HG03139 (cell line): ENCODE results near the gene HS3ST3A1.

ENCODE experiments used
- ATAC-seq: cut with Tn5 transposase; IDR thresholded peaks from one replicate; pipeline ENCODE4 v1.9.1; 2021; ENCODE audit not compliant: unreplicated experiment

The HS3ST3A1 gene

DNA sequence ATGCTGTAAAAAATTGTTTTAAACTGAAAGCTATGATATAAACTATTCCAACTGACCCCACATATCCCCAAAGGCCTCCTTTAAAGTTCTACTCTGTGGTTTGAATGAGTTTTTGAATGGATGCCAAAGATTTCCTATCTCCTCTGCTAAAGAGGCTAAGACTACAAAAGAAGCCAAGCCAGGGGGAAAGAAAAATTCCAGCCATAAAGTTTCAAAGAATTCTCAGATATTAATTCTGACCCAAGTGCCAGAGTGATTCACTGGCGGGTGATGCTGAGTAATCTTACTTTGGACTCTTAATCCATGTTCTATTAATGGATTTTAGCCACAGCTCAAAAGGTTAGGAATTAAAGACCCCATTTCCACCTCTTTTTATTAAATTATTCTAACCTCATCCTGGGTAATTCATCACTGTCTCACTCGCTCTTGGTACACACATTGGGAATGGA is 60.7 kb downstream of the HS3ST3A1 start:
- no peak for ATAC-seq

GRCh38 chr17:13540546-13540945 is 61.2 kb downstream of the HS3ST3A1 start:
- no peak for ATAC-seq

GRCh38 chr17:13539421-13539820 is 62.3 kb downstream of the HS3ST3A1 start:
- no peak for ATAC-seq

- no peak for ATAC-seq
Observed at GRCh38 chr17:13538841-13539411, 62.8 kb downstream of the HS3ST3A1 start.

DNA sequence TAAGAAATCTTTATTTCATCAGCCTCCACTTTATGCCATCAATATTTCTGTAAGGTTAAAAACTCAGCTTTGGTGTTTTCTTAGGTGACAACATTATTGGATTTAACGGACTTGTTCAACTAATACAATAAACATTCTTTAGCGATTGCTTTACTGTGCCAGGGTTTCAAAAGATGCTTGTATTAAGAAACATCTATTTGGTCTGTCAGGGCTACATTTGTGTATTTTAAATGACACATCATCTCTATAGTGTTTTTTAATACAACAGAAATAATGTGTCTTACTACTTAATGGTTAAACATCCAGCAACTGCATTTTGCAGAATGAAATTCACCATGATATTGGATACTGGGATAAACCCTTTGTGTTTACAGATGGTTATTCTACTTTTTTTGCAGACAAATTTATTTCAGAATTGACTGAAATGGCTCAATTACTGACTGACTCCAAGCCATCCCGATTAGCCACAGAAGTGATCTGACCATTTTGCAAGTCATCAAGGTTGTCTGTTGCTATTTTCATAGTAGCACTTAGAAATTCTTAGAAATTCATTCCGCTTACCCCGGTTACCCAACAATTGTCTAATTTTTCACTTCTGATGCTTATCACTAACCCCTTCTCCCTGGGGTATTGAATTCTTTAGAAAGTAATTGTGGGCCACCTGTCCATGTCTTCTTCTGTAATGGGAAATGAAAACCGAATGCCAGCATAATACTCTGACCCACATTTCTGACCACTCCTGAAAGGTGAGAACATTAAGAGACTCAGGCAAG is 63.7 kb downstream of the HS3ST3A1 start:
- ATAC-seq = no peak

DNA sequence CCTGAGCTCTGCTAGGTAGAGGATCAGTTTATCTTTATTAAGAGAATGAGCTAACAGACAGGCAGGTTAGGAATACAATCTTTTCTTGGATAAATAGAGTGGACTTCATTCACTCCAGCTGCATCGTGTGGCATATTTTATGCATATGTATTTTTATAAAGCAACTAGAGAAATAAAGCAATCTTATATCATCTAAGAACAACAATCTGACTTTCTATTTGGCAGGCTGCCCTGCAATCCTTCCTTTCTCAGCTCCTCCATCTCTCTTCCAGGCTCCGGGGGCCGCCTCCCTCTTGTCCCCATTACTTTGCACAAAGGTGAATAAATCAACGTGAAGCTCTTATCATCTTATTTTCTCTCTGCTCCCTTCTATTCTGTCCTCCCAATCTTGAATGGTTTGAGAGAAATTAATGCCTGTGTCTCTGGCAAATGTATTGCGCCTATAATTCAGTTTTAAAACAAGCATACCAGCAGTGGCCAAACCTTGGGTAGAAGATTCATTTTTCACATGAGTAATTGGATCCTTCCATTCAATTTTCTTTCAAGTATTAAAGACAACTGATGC is 64.5 kb downstream of the HS3ST3A1 start:
- no peak for ATAC-seq

DNA sequence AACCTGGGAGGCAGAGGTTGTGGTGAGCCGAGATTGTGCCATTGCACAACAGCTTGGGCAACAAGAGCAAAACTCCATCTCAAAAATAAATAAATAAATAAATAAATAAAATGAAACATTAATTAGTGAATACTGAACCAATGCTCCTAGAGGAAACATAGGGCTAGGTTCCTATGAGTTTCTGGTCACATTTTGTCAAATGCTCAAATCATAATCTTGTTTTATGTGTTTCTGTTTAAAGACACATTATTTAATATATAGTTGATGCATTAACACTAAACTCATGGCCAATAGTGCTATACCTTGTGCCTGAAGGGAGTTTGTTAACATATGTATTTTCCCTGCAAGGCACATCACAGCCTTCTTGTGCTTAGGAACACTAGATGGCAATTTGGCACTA is 66.8 kb downstream of the HS3ST3A1 start:
- ATAC-seq = no peak

- ATAC-seq = no peak
Observed at GRCh38 chr17:13531721-13532120, 70.0 kb downstream of the HS3ST3A1 start.

GRCh38 chr17:13525876-13526275 is 75.9 kb downstream of the HS3ST3A1 start:
- ATAC-seq = no peak

GRCh38 chr17:13523164-13523563 is 78.6 kb downstream of the HS3ST3A1 start:
- no peak for ATAC-seq

GRCh38 chr17:13522749-13523148 is 79.0 kb downstream of the HS3ST3A1 start:
- ATAC-seq = no peak

DNA sequence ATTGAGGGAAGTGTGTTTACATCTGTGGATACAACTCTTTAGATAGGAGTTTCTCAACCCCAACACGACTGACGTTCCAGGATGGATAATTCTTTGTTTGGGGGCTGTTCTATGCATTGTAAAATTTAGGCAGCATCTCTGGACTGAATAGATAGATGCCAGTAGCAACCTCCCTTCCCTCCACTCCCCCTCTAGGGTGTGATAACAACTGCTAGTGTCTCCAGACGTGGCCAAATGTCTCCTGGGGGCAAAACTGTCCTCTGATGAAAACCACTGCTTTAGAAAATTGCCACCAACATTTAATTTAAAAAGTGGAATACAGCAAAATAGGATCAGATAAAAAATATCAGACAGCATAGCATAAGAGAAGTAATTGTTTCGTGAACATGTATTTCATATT is 79.9 kb downstream of the HS3ST3A1 start:
- ATAC-seq = no peak

- ATAC-seq = no peak
Observed at GRCh38 chr17:13520899-13521572, 80.7 kb downstream of the HS3ST3A1 start.

DNA sequence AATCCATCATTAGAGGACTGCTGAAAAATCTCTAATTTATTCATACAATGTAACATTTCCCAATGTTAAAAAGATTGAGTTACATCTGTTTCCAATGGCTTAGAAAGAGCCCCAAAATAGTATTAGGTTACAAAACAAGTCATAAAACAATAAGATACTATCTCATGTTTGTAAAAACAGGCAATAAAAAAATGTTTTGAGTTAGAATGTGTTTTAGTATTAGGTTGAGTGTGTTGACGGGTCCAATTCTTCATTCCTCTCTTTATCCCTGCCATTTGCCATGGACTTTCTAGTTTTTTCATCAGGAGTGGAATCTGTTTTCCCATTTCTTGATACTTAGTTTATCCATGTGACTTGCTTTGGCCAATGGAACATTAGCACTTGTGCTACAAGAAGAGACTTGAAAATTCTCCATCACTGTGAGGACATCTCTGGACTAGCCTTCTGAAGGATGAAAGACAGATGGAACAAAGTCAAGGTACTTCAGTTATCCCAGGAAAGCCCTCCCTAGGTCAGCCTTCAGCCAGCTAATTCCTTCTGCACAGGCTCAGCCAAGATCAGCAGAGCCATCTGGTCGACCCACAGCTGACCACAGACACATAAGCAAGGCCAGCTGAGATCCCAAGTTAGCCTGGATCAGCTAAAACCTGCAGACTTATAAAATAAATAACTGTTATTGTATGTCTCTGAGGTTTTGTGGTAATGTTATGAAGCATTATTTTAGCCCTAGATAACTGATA is 83.3 kb downstream of the HS3ST3A1 start:
- ATAC-seq = no peak

DNA sequence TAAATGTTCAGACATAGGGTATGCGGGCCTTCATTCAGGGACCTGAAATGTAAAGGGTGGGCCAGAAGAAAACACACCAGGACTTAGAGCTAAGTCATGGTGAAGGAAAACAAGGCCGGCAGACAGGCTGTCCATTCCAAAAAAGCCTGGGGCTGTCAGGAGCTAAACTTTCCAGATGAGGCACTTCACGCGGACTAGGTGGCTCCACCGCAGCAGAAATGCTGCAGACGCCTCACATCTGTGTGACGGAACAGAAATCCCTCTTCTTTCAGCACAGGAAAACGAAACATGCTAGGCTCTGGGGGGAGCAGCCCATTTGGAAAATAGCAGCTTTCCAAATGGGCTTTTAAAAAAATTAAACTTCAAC is 88.7 kb downstream of the HS3ST3A1 start:
- no peak for ATAC-seq

GRCh38 chr17:13510062-13510461 is 91.7 kb downstream of the HS3ST3A1 start:
- ATAC-seq = no peak

GRCh38 chr17:13509527-13509926 is 92.2 kb downstream of the HS3ST3A1 start:
- no peak for ATAC-seq

DNA sequence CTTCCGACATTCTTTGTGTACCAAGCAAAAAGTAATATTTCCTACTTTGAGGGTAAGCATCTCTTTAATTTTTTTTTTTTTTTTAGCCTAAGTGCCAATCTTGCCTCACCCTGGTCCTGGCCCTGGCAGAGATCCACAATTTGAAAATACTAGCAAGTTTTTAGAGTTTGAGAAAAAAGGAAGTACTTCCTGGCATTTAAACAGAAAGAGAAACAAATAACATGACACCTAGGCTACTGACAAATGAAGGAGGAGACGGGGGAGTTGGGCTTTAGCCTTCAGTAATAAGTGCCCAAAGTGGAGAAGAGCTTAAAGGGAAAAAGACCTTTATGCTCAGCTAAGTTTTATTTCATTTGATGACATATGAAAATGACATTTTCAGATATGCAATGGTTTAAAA is 92.8 kb downstream of the HS3ST3A1 start:
- no peak for ATAC-seq

GRCh38 chr17:13503526-13503925 is 98.2 kb downstream of the HS3ST3A1 start:
- ATAC-seq = no peak

DNA sequence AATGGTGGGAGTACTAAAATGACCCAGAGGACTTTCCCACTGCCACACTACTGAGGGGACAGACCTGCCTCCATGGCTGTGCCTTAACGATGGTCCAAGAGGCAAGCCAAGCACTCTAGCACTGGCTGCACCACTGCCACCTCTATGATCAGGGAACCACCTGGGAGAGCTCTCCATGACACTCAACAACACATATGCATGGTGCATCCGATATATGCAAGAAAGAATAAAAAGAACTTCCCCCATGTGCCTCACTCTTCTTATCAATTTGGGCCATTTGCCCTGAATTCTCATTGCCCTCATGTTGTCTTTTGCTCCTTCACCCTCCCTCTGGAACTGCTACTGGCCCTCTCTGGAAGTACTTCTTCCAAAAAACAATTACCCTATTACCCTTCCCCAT is 99.5 kb downstream of the HS3ST3A1 start:
- ATAC-seq = no peak

DNA sequence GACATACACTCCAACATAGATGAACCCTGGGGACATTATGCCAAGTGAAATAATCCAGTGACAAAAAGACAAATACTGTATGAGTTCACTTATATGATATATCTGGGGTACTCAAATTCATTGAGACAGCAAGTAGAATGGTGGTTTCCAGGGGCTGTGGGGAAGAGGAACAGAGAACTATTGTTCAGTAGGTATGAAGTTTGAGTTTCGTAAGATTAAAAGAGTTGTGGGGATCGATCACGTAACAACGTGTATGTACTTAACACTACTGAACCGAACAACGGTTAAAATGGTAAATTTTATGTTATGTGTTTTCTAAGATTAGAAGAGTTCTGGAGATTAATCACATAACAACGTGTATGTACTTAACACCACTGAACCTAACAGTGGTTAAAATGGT is 100.8 kb downstream of the HS3ST3A1 start:
- no peak for ATAC-seq
